IMR-90 (cell line): ENCODE data around the gene CKAP2.
"Not testable (repeated sequence)": the region's sequence is repeated elsewhere in the genome, so short reads cannot be mapped to it uniquely, and the experiment has no call there.

ENCODE experiments used
- CEBPB ChIP-seq: IDR thresholded peaks from 2 replicates; pipeline ENCODE4 v1.6.1; 2012; ENCODE audit warnings: low read depth, low read length, improper control_type of control experiment
- CHD1 ChIP-seq: IDR thresholded peaks from 2 replicates; pipeline ENCODE4 v1.6.1; 2012; ENCODE audit warnings: low read depth, low read length, improper control_type of control experiment
- POLR2A ChIP-seq: IDR thresholded peaks from 2 replicates; pipeline ENCODE4 v1.6.1; 2012; ENCODE audit warnings: mild to moderate bottlenecking, low read depth, low read length
- TF ChIP-seq, protein P1 (sequence below): conservative IDR thresholded peaks from 2 replicates; pipeline ENCODE4 v1.5.1; 2012; ENCODE audit warnings: mild to moderate bottlenecking, low read depth, low read length, improper control_type of control experiment
- TF ChIP-seq, protein P2 (sequence below): fragments of 150-350 bp; IDR thresholded peaks from 2 replicates; pipeline ENCODE4 v1.6.1; 2017; ENCODE audit warnings: mild to moderate bottlenecking, antibody characterized with exemption, low read length, low read depth

GRCh38 chr13:52407436-52407835 is 47.8 kb upstream of the CKAP2 start:
- TF ChIP-seq POLR2A, CEBPB, CHD1: not testable (repeated sequence)
- TF ChIP-seq, protein P1, sequence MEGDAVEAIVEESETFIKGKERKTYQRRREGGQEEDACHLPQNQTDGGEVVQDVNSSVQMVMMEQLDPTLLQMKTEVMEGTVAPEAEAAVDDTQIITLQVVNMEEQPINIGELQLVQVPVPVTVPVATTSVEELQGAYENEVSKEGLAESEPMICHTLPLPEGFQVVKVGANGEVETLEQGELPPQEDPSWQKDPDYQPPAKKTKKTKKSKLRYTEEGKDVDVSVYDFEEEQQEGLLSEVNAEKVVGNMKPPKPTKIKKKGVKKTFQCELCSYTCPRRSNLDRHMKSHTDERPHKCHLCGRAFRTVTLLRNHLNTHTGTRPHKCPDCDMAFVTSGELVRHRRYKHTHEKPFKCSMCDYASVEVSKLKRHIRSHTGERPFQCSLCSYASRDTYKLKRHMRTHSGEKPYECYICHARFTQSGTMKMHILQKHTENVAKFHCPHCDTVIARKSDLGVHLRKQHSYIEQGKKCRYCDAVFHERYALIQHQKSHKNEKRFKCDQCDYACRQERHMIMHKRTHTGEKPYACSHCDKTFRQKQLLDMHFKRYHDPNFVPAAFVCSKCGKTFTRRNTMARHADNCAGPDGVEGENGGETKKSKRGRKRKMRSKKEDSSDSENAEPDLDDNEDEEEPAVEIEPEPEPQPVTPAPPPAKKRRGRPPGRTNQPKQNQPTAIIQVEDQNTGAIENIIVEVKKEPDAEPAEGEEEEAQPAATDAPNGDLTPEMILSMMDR, result not testable (repeated sequence)
- TF ChIP-seq, protein P2, sequence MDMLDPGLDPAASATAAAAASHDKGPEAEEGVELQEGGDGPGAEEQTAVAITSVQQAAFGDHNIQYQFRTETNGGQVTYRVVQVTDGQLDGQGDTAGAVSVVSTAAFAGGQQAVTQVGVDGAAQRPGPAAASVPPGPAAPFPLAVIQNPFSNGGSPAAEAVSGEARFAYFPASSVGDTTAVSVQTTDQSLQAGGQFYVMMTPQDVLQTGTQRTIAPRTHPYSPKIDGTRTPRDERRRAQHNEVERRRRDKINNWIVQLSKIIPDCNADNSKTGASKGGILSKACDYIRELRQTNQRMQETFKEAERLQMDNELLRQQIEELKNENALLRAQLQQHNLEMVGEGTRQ, result not testable (repeated sequence)
